OCI-M2 (cell line): ENCODE data around the gene SERPINA5.

Experiments
- DNase-seq: peaks from one replicate; lab custom pipeline; 2025; ENCODE audit not compliant: unreplicated experiment; lab: John Stamatoyannopoulos, UW

The SERPINA5 gene

GRCh38 chr14:94581127-94581999 is at the start of gene SERPINA5:
Gene SERPINA5 (plus strand): TSS chr14:94581426. CDS start chr14:94587363, 5,937 bp downstream.
- DNase-seq = no peak

GRCh38 chr14:94532447-94532846 is 48.8 kb upstream of the SERPINA5 start:
- no peak for DNase-seq

- DNase-seq = no peak
Measured at GRCh38 chr14:94535506-94535905, 45.7 kb upstream of the SERPINA5 start.

GRCh38 chr14:94536836-94537235 is 44.4 kb upstream of the SERPINA5 start:
- DNase-seq = no peak

- DNase-seq = no peak
Measured at GRCh38 chr14:94538070-94538740, 43.0 kb upstream of the SERPINA5 start.

GRCh38 chr14:94539181-94539580 is 42.0 kb upstream of the SERPINA5 start:
- DNase-seq = no peak

GRCh38 chr14:94540031-94540794 is 41.0 kb upstream of the SERPINA5 start:
- DNase-seq = no peak

- no peak for DNase-seq
Measured at GRCh38 chr14:94541234-94541975, 39.8 kb upstream of the SERPINA5 start.

GRCh38 chr14:94542111-94542810 is 39.0 kb upstream of the SERPINA5 start:
- no peak for DNase-seq

- no peak for DNase-seq
Measured at GRCh38 chr14:94542811-94543440, 38.3 kb upstream of the SERPINA5 start.

- DNase-seq = no peak
Measured at GRCh38 chr14:94543449-94544124, 37.6 kb upstream of the SERPINA5 start.

GRCh38 chr14:94544726-94545125 is 36.5 kb upstream of the SERPINA5 start:
- no peak for DNase-seq

- no peak for DNase-seq
Measured at GRCh38 chr14:94545131-94545841, 35.9 kb upstream of the SERPINA5 start.

GRCh38 chr14:94547151-94547680 is 34.0 kb upstream of the SERPINA5 start:
- no peak for DNase-seq

- DNase-seq = no peak
Measured at GRCh38 chr14:94547726-94548125, 33.5 kb upstream of the SERPINA5 start.

GRCh38 chr14:94548131-94548998 is 32.9 kb upstream of the SERPINA5 start:
- DNase-seq = no peak
